GM21381 (cell line): ENCODE data around the gene LILRA6.
"Not testable (repeated sequence)": the region's sequence is repeated elsewhere in the genome, so short reads cannot be mapped to it uniquely, and the experiment has no call there.

Experiments
- ATAC-seq: cut with Tn5 transposase; IDR thresholded peaks from one replicate; pipeline ENCODE4 v1.9.1; 2021; ENCODE audit warnings: mild to moderate bottlenecking, moderate library complexity; ENCODE audit not compliant: unreplicated experiment

Gene LILRA6

GRCh38 chr19:54239491-54240371, 2.9 kb downstream of the LILRA6 start:
- not testable (repeated sequence) for ATAC-seq

GRCh38 chr19:54233941-54234340, 8.6 kb downstream of the LILRA6 start:
- ATAC-seq: no peak

DNA sequence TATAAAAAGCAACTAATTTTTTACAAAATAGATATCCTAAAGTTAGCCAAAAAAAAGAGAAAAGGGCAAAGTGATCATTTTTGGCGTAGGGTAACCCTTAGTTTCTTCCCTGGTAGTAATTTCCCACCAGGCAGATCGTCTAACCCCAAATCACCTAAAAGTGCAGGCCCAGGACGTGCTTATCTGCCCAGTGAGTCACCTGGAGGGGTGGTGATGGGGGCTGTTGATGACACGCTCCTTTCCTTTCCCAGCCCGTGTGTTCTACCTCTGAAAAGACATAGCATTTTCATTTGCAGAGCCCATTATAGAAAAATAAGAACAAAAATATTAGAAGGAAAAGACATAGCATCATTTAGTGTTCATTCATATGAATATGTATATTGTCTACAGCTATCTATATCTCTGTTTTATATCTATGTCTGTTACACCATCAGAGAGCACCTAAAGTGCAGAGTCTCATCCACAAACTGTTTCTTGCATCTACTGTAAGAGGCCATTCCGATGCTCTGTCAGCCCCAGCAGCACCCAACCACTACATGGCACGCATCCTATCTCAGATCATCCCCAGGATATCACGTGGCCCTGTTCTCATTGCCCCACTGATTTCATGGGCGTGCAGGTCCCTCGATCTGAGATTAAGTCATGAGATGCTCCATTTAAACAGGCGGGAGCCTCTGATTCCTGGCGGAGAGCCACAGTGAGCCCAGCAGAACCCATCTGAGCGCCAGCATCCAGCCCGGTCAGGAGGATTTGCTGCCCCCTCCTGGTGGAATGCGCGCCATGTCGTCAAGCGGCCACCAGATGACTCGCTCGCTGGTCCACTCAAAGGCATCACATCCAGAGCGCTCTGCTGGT, 11.3 kb downstream of the LILRA6 start:
- ATAC-seq: peak; percentile 74

GRCh38 chr19:54230031-54230430, 12.6 kb downstream of the LILRA6 start:
- ATAC-seq: no peak

DNA sequence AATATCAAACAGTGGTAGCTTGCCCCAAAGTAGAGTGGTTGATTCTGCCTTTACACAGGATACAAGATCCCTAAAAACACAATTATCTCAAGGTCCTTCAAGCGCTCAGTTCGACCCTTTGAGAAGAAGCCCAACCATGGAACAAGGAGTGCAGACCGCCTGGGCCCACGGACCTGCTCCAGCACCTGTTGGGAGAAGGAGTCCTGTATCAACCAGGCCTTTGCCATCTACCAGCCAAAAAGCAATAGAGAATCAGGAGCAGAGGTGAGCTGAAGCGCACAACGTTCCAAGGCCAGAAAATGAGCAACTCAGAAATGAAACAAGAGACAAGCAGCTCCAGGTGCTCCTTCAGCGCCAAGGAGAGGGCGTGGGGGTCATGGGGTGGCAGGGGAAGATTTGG, 13.4 kb downstream of the LILRA6 start:
- no peak for ATAC-seq

- ATAC-seq: not testable (repeated sequence)
Observed at GRCh38 chr19:54224619-54225018, 18.0 kb downstream of the LILRA6 start.

GRCh38 chr19:54223937-54224281, 18.7 kb downstream of the LILRA6 start:
- not testable (repeated sequence) for ATAC-seq

DNA sequence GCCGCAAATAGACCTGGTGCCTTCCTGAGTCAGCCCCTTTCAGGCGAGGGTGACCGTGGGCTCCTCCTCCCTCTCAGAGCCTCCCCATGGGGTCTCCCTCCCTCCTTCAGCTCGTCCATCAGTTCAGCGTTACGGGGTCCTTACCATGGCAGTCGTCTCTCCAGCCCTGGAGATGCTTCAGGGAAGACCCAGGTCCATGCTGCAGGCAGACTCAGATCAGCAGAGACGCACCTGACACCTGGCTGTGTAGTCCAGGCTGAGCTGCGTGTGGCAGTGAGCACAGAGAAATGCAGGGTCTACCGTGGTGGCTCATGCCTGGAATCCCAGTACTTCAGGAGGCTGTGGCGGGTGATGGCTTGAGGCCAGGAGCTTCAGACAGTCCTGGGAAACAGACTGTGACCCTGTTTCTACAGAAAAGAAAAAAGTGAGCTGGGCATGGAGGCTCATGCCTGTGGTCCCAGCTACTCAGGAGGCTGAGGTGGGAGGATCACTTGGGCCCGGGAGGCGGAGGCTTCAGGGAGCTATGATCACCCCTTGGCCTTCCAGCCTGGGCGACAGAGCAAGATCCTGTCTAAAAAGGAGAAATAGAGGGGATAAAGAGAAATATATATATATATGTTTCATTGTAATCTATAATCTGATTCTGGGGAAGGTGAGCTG, 19.2 kb downstream of the LILRA6 start:
- not testable (repeated sequence) for ATAC-seq

DNA sequence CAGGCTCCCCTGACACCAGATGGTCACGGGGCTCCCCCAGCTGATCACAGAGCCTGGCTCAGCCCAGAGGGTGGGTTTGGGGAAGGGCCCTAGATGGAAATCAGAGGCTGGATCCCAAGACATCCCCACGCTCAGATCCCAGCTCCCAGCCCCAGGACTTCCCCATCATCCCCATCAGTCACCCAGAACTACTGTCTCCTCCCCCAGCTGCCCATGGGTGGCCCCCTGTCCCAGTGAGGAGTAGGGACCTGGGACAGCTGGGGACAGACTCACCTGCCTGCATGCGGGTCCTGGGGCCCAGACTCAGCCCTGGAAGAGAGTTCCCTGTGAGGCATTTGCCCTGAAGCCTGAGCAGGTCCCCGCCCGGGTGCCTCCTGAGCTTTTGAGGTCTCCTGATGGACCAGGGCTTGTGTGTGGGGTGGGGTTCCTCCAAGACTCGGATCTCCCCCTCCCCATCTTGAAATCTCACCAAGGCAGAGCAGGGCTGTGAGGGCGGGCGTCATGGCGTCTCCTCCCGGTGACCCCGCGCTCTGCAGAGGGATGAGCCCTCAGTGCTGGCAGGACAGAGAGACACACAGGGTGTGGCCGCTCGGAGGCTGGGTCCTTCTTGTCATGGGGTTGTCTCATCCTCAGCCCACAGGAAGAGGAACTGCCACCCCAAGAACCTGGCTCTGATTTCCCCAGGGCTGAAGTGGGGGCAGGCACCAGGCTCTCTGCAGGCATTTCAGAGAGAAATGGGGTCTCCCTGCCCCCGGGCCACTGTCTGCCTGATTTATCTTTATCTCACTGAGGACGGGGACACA, 19.9 kb downstream of the LILRA6 start, which contains the start of gene LILRB3:
Gene LILRB3 (minus strand): TSS at position 534 of the 803 bp plus-strand sequence. CDS start 31 bp downstream, at position 503.
- not testable (repeated sequence) for ATAC-seq

DNA sequence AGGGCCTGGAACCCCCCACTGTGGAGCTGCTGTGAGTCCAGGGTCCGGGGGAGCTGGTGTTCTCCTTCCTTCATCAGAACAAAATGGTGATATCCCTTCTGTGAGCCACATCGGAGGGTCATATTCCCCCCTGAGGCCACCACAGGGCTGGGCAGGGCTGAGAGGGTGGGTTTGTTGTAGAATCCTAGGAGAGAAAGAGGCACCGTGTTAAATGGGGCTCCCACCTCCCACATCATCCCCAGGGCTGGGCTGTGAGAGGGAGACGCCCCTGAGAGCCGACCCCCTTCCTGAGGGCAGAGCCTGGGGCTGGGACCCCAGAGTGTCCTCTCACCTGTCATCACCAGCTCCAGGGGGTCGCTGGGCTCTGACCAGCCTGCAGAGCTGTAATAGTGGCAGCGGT, 20.6 kb downstream of the LILRA6 start:
- ATAC-seq: not testable (repeated sequence)

GRCh38 chr19:54219702-54220101, 22.9 kb downstream of the LILRA6 start:
- ATAC-seq: not testable (repeated sequence)

DNA sequence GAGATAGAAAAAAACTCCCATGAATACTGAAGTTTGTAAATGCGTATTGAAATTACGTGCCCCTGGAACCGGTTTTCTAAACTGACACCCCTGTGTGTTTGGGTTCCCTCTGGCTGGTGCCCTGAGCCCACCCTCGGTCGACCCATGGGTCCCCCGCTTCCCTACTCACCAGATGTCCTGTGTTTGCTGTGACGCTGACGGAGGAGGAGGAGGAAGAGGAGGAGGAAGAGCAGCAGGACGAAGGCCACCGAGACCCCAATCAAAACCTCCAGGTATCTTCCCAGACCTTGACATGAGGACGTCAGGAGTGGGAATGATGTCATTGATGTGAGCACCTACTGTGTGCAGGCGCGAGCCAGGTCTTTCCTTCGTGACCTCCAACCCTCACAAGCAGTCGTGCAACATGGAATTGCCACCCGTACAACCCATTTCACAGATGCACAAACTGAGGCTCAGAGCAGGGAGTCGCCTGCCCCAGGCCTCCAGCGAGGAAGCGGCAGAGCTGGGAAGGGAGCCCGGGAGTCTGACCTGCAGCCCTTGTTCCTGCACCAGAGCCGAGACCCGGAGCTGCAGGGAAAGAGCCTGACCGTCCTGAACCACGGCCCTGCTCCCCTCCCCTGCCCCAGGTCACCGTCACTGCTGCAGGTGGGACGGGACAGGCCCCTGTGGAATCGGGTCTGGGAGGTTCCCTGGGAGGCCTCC, 23.5 kb downstream of the LILRA6 start:
- ATAC-seq: no peak

DNA sequence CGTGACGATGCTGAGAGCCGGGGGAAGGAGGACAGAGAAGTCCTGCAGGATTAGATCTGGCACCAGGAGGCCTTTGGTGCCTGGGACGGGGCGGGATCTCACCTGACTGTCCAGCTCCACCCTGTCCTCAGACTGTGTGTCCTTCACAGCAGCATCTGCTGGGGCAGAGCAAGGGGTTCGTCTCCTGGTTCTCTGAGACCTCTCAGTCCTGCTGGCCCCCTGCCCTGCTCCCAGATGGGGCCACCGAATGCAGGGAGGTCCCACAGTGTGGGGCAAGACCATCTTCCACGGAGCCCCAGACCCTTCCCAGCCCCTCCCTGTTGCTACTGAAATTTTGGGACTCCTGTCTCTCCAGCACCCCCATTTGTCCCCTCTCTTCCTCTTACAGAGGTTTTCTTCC, 24.3 kb downstream of the LILRA6 start:
- no peak for ATAC-seq

- not testable (repeated sequence) for ATAC-seq
Observed at GRCh38 chr19:54217517-54218247, 24.9 kb downstream of the LILRA6 start.

DNA sequence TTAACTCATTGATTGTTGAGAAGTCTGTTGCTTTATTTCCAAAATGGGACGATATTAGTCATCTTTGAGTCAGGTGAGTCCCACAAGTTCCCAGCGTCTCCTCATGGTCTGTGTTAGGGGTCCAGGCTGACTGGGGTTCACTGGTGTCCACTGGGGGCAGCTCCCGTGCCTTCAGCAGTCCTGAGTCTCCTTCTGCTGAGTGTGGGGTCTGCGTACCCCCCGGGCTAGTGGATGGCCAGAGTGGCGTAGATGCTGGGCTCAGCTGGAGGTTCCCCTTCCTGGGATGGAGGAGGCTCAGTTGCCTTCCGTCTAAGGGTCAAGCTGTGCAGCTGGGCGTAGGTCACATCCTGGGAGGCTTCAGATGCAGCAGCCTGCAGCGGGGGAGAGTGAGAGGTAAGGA, 25.7 kb downstream of the LILRA6 start:
- no peak for ATAC-seq

DNA sequence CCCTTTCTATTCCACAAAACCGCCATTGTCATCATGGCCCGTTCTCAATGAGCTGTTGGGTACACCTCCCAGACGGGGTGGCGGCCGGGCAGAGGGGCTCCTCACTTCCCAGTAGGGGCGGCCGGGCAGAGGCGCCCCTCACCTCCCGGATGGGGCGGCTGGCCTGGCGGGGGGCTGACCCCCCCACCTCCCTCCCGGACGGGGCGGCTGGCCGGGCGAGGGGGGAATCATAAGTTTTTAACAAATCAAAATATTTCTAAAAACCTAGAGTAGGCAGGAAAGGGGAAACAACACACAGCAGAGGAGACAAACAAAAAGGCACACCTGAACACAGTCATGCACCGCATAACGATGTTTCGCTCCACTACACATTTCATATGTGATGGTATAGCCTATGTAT, 27.9 kb downstream of the LILRA6 start:
- not testable (repeated sequence) for ATAC-seq

GRCh38 chr19:54214217-54214616, 28.4 kb downstream of the LILRA6 start:
- ATAC-seq: not testable (repeated sequence)

GRCh38 chr19:54211235-54211634, 31.4 kb downstream of the LILRA6 start:
- no peak for ATAC-seq
